K562 (cell line): ENCODE results near the gene PDE2A. TPM values are rescaled to one million over a fixed set of nuclear protein-coding genes. Genes with fewer than 3 reads are reported as not detected.

ENCODE experiments used
- BCL6 ChIP-seq: fragments of 250-450 bp; sonication (Bioruptor Pico); IDR thresholded peaks from 2 replicates; pipeline ENCODE4 v1.4.0; 2020
- CBFA2T3 ChIP-seq: fragments of 450-650 bp; IDR thresholded peaks from 2 replicates; pipeline ENCODE4 v1.6.1; 2017
- ETV5 ChIP-seq: sonication (generic); formaldehyde crosslinking; IDR thresholded peaks from 2 replicates; pipeline ENCODE4 v1.4.0; 2020; ENCODE audit warnings: low read depth, mild to moderate bottlenecking, missing genetic modification reagents
- FOXK1 ChIP-seq: sonication (generic); formaldehyde crosslinking; IDR thresholded peaks from 2 replicates; pipeline ENCODE4 v1.8.0; 2022; ENCODE audit warnings: missing genetic modification reagents, mild to moderate bottlenecking, borderline replicate concordance
- FUS ChIP-seq: fragments of 200-400 bp; formaldehyde crosslinking; optimal IDR thresholded peaks from 2 replicates; pipeline ENCODE3; 2017; ENCODE audit warnings: low read depth, low read length
- HDAC8 ChIP-seq: fragments of 450-650 bp; IDR thresholded peaks from 2 replicates; pipeline ENCODE4 v1.6.1; 2016; ENCODE audit warnings: mild to moderate bottlenecking, missing genetic modification characterization, moderate library complexity, missing compliant biosample characterization
- HNRNPH1 ChIP-seq: fragments of 200-400 bp; formaldehyde crosslinking; optimal IDR thresholded peaks from 2 replicates; pipeline ENCODE3; 2017; ENCODE audit warnings: low read depth, mild to moderate bottlenecking, low read length, moderate library complexity
- HOXB6 ChIP-seq: fragments of 250-450 bp; sonication (Bioruptor Pico); IDR thresholded peaks from 2 replicates; pipeline ENCODE4 v1.5.1; 2022; ENCODE audit warnings: mild to moderate bottlenecking, borderline replicate concordance
- ILF3 ChIP-seq: fragments of 450-650 bp; IDR thresholded peaks from 2 replicates; pipeline ENCODE4 v1.6.1; 2018; ENCODE audit warnings: antibody characterized with exemption, mild to moderate bottlenecking, moderate library complexity, borderline replicate concordance
- JUN ChIP-seq, 2 experiments: sonication (generic) in 1 of 2; formaldehyde crosslinking in 1 of 2; IDR thresholded peaks; 2 replicates each; pipeline versions ENCODE4 v1.6.1 to v1.8.0; 2012 to 2022; ENCODE audit warnings: borderline replicate concordance in 2 of 2, mild to moderate bottlenecking in 2 of 2, improper control_type of control experiment in 1 of 2, low read depth in 1 of 2, low read length in 1 of 2, missing genetic modification reagents in 1 of 2
- NFE2 ChIP-seq: IDR thresholded peaks from 2 replicates; pipeline ENCODE4 v1.6.1; 2014; ENCODE audit warnings: antibody characterized with exemption, low read depth
- NFRKB ChIP-seq: fragments of 450-650 bp; IDR thresholded peaks from 2 replicates; pipeline ENCODE4 v1.6.1; 2016; ENCODE audit warnings: low read depth
- RAD21 ChIP-seq, 2 experiments: fragments of 250-450 bp in 1 of 2; fragments of 450-650 bp in 1 of 2; sonication (Bioruptor Pico) in 1 of 2; formaldehyde crosslinking in 1 of 2; IDR thresholded peaks in 1 of 2; conservative IDR thresholded peaks in 1 of 2; 2 replicates each; pipeline versions ENCODE4 v1.4.0 to v1.8.0; 2020 to 2022; ENCODE audit warnings: mild to moderate bottlenecking in 2 of 2, moderate library complexity in 1 of 2
- SMC3 ChIP-seq: conservative IDR thresholded peaks from 2 replicates; pipeline ENCODE4 v1.6.1; 2011; ENCODE audit warnings: low read depth, low read length, improper control_type of control experiment; ENCODE audit not compliant: insufficient read depth
- XRCC5 ChIP-seq: fragments of 200-400 bp; formaldehyde crosslinking; IDR thresholded peaks from 2 replicates; pipeline ENCODE4 v1.6.1; 2017; ENCODE audit warnings: low read depth, mild to moderate bottlenecking, low read length
- ZBTB8A ChIP-seq: fragments of 450-650 bp; IDR thresholded peaks from 2 replicates; pipeline ENCODE4 v1.6.1; 2018; ENCODE audit warnings: mild to moderate bottlenecking, moderate library complexity; ENCODE audit not compliant: partially characterized antibody
- ZEB2 ChIP-seq: fragments of 450-650 bp; IDR thresholded peaks from 2 replicates; pipeline ENCODE4 v1.6.1; 2016
- ZNF23 ChIP-seq: fragments of 250-450 bp; sonication (Bioruptor Pico); IDR thresholded peaks from 2 replicates; pipeline ENCODE4 v1.4.0; 2020; ENCODE audit warnings: mild to moderate bottlenecking
- ZNF507 ChIP-seq: conservative IDR thresholded peaks from 2 replicates; pipeline ENCODE4 v1.6.1; 2017; ENCODE audit warnings: missing genetic modification characterization, missing compliant biosample characterization
- ZNF699 ChIP-seq: fragments of 250-450 bp; sonication (Bioruptor Pico); IDR thresholded peaks from 2 replicates; pipeline ENCODE4 v1.8.0; 2021; ENCODE audit warnings: mild to moderate bottlenecking, moderate library complexity; ENCODE audit not compliant: insufficient replicate concordance
- polyA plus RNA-seq, 8 experiments: library from polyadenylated mRNA; depleted of rRNA in 4 of 8; stranded (reverse) in 5 of 8; unstranded in 3 of 8; fragments of >200 nt; fragmentation: Nextera tagmentation in 2 of 8; fragmentation: Illumina TruSeq in 1 of 8; extraction: Ambion mirVana in 2 of 8; extraction: Trizol in 1 of 8; gene quantifications; 2 replicates each; pipeline versions ENCODE4 v1.2.1 to v1.2.3, GENCODE V29; 2011 to 2014; ENCODE audit warnings: inconsistent platforms in 1 of 8, missing spikeins in 1 of 8
- total RNA-seq, 7 experiments: library from RNA; depleted of rRNA in 6 of 7; stranded (reverse); fragments of >200 nt in 6 of 7; fragmentation: Illumina TruSeq in 2 of 7; extraction: Trizol in 2 of 7; gene quantifications; 2 replicates each; pipeline versions ENCODE4 v1.2.1 to v1.2.3, GENCODE V29; 2011 to 2021; ENCODE audit warnings: low replicate concordance in 1 of 7
- TF ChIP-seq, protein P1 (sequence below): IDR thresholded peaks from 3 replicates; pipeline ENCODE4 v1.6.1; 2011; ENCODE audit warnings: borderline replicate concordance, mild to moderate bottlenecking, moderate library complexity; ENCODE audit not compliant: insufficient read length; ENCODE audit errors: extremely low read depth
- TF ChIP-seq, protein P2 (sequence below), 2 experiments: fragments of 450-650 bp; IDR thresholded peaks; 2 replicates each; pipeline ENCODE4 v1.6.1; 2018; ENCODE audit warnings: mild to moderate bottlenecking in 2 of 2, low read depth in 1 of 2; ENCODE audit not compliant: partially characterized antibody in 2 of 2

PDE2A gene
- total and polyA plus RNA-seq, 9 of the 15 experiments (the other 6 are each of a cell fraction or from before 2014, with no cell fraction given): 0.07 to 15.2 (median 1.6) TPM; not detected in 1

DNA sequence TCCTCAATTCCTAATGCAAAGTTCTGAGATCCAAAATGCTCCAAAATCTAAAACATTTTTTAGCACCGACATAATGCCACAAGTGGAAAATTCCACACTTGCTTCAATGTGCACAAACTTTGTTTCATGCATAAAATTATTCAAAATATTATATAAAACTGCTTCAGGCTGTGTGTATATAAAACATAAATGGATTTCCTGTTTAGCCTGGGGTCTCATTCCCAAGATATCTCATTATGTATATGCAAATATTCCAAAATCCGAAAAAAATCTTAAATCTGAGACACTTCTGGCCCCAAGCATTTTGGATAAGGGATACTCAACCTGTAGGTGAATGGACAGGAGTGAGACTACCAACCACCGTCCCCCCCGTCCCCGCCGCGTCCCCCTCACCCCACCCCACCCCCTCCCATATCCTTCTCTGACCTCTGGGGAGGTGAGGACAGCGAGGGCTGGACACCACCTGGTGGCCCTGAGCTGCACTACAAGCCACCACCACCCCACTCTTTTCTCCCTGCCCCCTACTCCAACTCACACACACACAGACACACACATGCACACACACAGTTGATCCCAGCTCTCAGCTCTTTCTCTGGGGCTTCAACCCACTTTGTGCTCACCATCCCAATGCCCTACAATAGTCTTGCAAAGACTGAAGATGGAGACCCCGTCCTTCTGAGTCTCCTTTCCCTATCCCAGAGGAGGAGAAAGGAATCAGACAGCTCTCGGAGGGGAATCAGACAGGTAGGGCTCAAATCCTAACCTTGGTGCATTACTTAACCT is 101.0 kb downstream of the PDE2A start (continued):
- TF ChIP-seq ZNF507 (tag) (no peak), ZNF23 (CRISPR knock-in tag) (no peak), ETV5 (CRISPR knock-in tag) (no peak), FUS (no peak), HNRNPH1 (no peak), NFRKB (no peak), SMC3 (peak; percentile 82), CBFA2T3 (no peak), ILF3 (no peak), XRCC5 (no peak), HDAC8 (tag) (no peak), FOXK1 (CRISPR knock-in tag) (no peak), NFE2 (no peak), HOXB6 (CRISPR knock-in tag) (no peak), ZEB2 (no peak), RAD21 (CRISPR knock-in tag; conservative IDR thresholded peaks at IDR 0.05 in 1 of 2, IDR thresholded peaks at IDR 0.05 in 1 of 2) (peak; percentile 18 to 65; a peak in 3 of 4 replicates), ZBTB8A (no peak), ZNF699 (no peak), JUN (IDR thresholded peaks at IDR 0.05; ENCODE audit: borderline replicate concordance, low read depth, low read length) (no peak), JUN (CRISPR knock-in tag; IDR thresholded peaks at IDR 0.05; ENCODE audit: borderline replicate concordance) (no peak), BCL6 (CRISPR knock-in tag) (no peak)
- TF ChIP-seq, protein P1, sequence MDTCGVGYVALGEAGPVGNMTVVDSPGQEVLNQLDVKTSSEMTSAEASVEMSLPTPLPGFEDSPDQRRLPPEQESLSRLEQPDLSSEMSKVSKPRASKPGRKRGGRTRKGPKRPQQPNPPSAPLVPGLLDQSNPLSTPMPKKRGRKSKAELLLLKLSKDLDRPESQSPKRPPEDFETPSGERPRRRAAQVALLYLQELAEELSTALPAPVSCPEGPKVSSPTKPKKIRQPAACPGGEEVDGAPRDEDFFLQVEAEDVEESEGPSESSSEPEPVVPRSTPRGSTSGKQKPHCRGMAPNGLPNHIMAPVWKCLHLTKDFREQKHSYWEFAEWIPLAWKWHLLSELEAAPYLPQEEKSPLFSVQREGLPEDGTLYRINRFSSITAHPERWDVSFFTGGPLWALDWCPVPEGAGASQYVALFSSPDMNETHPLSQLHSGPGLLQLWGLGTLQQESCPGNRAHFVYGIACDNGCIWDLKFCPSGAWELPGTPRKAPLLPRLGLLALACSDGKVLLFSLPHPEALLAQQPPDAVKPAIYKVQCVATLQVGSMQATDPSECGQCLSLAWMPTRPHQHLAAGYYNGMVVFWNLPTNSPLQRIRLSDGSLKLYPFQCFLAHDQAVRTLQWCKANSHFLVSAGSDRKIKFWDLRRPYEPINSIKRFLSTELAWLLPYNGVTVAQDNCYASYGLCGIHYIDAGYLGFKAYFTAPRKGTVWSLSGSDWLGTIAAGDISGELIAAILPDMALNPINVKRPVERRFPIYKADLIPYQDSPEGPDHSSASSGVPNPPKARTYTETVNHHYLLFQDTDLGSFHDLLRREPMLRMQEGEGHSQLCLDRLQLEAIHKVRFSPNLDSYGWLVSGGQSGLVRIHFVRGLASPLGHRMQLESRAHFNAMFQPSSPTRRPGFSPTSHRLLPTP: no peak
- TF ChIP-seq, protein P2, sequence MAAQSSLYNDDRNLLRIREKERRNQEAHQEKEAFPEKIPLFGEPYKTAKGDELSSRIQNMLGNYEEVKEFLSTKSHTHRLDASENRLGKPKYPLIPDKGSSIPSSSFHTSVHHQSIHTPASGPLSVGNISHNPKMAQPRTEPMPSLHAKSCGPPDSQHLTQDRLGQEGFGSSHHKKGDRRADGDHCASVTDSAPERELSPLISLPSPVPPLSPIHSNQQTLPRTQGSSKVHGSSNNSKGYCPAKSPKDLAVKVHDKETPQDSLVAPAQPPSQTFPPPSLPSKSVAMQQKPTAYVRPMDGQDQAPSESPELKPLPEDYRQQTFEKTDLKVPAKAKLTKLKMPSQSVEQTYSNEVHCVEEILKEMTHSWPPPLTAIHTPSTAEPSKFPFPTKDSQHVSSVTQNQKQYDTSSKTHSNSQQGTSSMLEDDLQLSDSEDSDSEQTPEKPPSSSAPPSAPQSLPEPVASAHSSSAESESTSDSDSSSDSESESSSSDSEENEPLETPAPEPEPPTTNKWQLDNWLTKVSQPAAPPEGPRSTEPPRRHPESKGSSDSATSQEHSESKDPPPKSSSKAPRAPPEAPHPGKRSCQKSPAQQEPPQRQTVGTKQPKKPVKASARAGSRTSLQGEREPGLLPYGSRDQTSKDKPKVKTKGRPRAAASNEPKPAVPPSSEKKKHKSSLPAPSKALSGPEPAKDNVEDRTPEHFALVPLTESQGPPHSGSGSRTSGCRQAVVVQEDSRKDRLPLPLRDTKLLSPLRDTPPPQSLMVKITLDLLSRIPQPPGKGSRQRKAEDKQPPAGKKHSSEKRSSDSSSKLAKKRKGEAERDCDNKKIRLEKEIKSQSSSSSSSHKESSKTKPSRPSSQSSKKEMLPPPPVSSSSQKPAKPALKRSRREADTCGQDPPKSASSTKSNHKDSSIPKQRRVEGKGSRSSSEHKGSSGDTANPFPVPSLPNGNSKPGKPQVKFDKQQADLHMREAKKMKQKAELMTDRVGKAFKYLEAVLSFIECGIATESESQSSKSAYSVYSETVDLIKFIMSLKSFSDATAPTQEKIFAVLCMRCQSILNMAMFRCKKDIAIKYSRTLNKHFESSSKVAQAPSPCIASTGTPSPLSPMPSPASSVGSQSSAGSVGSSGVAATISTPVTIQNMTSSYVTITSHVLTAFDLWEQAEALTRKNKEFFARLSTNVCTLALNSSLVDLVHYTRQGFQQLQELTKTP (IDR thresholded peaks at IDR 0.05; ENCODE audit: low read depth in 1 of 2, partially characterized antibody in 2 of 2): no peak
